HEK293 (cell line): Measurements from ENCODE around the gene HPCA.

Experiments
- BCL11A ChIP-seq: fragments of 450-650 bp; formaldehyde crosslinking; IDR thresholded peaks from 2 replicates; pipeline ENCODE4 v1.5.1; 2016; ENCODE audit warnings: low read depth, missing biosample characterization, missing genetic modification characterization
- BCL11B ChIP-seq: fragments of 450-650 bp; formaldehyde crosslinking; IDR thresholded peaks from 2 replicates; pipeline ENCODE4 v1.5.1; 2016; ENCODE audit warnings: low read depth, missing biosample characterization, missing genetic modification characterization
- GLI4 ChIP-seq: fragments of 450-650 bp; formaldehyde crosslinking; IDR thresholded peaks from 2 replicates; pipeline ENCODE4 v1.5.1; 2016; ENCODE audit warnings: missing biosample characterization, missing genetic modification characterization
- IKZF3 ChIP-seq: fragments of 450-650 bp; IDR thresholded peaks from 2 replicates; pipeline ENCODE4 v1.5.0; 2018; ENCODE audit warnings: missing biosample characterization, mild to moderate bottlenecking, missing genetic modification characterization, moderate library complexity
- KLF1 ChIP-seq: fragments of 450-650 bp; formaldehyde crosslinking; IDR thresholded peaks from 2 replicates; pipeline ENCODE4 v1.5.1; 2016; ENCODE audit warnings: missing biosample characterization, missing genetic modification characterization
- KLF8 ChIP-seq: fragments of 450-650 bp; formaldehyde crosslinking; IDR thresholded peaks from 2 replicates; pipeline ENCODE4 v1.5.1; 2016; ENCODE audit warnings: missing biosample characterization, missing genetic modification characterization
- PRDM1 ChIP-seq: fragments of 450-650 bp; formaldehyde crosslinking; IDR thresholded peaks from 2 replicates; pipeline ENCODE4; 2016; ENCODE audit warnings: missing biosample characterization, missing genetic modification characterization
- ZBTB17 ChIP-seq: fragments of 450-650 bp; formaldehyde crosslinking; IDR thresholded peaks from 2 replicates; pipeline ENCODE4 v1.5.1; 2016; ENCODE audit warnings: missing biosample characterization, missing genetic modification characterization
- ZBTB48 ChIP-seq: fragments of 450-650 bp; formaldehyde crosslinking; IDR thresholded peaks from 2 replicates; pipeline ENCODE4 v1.5.1; 2016; ENCODE audit warnings: missing biosample characterization, missing genetic modification characterization
- ZEB2 ChIP-seq: fragments of 450-650 bp; formaldehyde crosslinking; IDR thresholded peaks from 2 replicates; pipeline ENCODE4 v1.5.1; 2016; ENCODE audit warnings: missing biosample characterization, missing genetic modification characterization
- ZNF114 ChIP-seq: fragments of 450-650 bp; formaldehyde crosslinking; IDR thresholded peaks from 2 replicates; pipeline ENCODE4 v1.5.0; 2017; ENCODE audit warnings: missing biosample characterization, missing genetic modification characterization
- ZNF140 ChIP-seq: fragments of 450-650 bp; formaldehyde crosslinking; IDR thresholded peaks from 2 replicates; pipeline ENCODE4 v1.5.1; 2016; ENCODE audit warnings: missing biosample characterization, missing genetic modification characterization
- ZNF202 ChIP-seq: fragments of 450-650 bp; formaldehyde crosslinking; IDR thresholded peaks from 2 replicates; pipeline ENCODE4 v1.5.1; 2016; ENCODE audit warnings: missing biosample characterization, missing genetic modification characterization, borderline replicate concordance
- ZNF211 ChIP-seq: fragments of 450-650 bp; formaldehyde crosslinking; IDR thresholded peaks from 2 replicates; pipeline ENCODE4 v1.5.1; 2016; ENCODE audit warnings: low read depth, missing biosample characterization, missing genetic modification characterization
- ZNF335 ChIP-seq: fragments of 450-650 bp; formaldehyde crosslinking; conservative IDR thresholded peaks from 2 replicates; pipeline ENCODE4 v1.5.1; 2016; ENCODE audit warnings: missing biosample characterization, missing genetic modification characterization
- ZNF394 ChIP-seq: fragments of 450-650 bp; formaldehyde crosslinking; IDR thresholded peaks from 2 replicates; pipeline ENCODE4 v1.5.1; 2016; ENCODE audit warnings: missing biosample characterization, missing genetic modification characterization, mild to moderate bottlenecking, moderate library complexity, borderline replicate concordance
- ZNF561 ChIP-seq: fragments of 450-650 bp; IDR thresholded peaks from 2 replicates; pipeline ENCODE4 v1.5.1; 2018; ENCODE audit warnings: missing biosample characterization, missing genetic modification characterization, borderline replicate concordance
- ZNF654 ChIP-seq: fragments of 450-650 bp; formaldehyde crosslinking; IDR thresholded peaks from 2 replicates; pipeline ENCODE4 v1.5.1; 2016; ENCODE audit warnings: low read depth, missing biosample characterization, missing genetic modification characterization
- ZNF664 ChIP-seq: fragments of 450-650 bp; formaldehyde crosslinking; IDR thresholded peaks from 2 replicates; pipeline ENCODE4 v1.5.1; 2016; ENCODE audit warnings: missing biosample characterization, missing genetic modification characterization
- ZNF792 ChIP-seq: fragments of 450-650 bp; formaldehyde crosslinking; IDR thresholded peaks from 2 replicates; pipeline ENCODE4 v1.5.1; 2016; ENCODE audit warnings: missing biosample characterization, missing genetic modification characterization
- TF ChIP-seq, protein P1 (sequence below): fragments of 450-650 bp; formaldehyde crosslinking; IDR thresholded peaks from 2 replicates; pipeline ENCODE4 v1.5.1; 2016; ENCODE audit warnings: missing biosample characterization, missing genetic modification characterization, low read depth
- TF ChIP-seq, protein P2 (sequence below): fragments of 450-650 bp; formaldehyde crosslinking; IDR thresholded peaks from 2 replicates; pipeline ENCODE4 v1.5.1; 2016; ENCODE audit warnings: missing biosample characterization, missing genetic modification characterization, borderline replicate concordance
- TF ChIP-seq, protein P3 (sequence below): fragments of 450-650 bp; formaldehyde crosslinking; IDR thresholded peaks from 2 replicates; pipeline ENCODE4 v1.5.1; 2016; ENCODE audit warnings: missing biosample characterization, missing genetic modification characterization
- TF ChIP-seq, protein P4 (sequence below): fragments of 450-650 bp; formaldehyde crosslinking; IDR thresholded peaks from 2 replicates; pipeline ENCODE4 v1.5.1; 2016; ENCODE audit warnings: missing biosample characterization, missing genetic modification characterization

HPCA gene

DNA sequence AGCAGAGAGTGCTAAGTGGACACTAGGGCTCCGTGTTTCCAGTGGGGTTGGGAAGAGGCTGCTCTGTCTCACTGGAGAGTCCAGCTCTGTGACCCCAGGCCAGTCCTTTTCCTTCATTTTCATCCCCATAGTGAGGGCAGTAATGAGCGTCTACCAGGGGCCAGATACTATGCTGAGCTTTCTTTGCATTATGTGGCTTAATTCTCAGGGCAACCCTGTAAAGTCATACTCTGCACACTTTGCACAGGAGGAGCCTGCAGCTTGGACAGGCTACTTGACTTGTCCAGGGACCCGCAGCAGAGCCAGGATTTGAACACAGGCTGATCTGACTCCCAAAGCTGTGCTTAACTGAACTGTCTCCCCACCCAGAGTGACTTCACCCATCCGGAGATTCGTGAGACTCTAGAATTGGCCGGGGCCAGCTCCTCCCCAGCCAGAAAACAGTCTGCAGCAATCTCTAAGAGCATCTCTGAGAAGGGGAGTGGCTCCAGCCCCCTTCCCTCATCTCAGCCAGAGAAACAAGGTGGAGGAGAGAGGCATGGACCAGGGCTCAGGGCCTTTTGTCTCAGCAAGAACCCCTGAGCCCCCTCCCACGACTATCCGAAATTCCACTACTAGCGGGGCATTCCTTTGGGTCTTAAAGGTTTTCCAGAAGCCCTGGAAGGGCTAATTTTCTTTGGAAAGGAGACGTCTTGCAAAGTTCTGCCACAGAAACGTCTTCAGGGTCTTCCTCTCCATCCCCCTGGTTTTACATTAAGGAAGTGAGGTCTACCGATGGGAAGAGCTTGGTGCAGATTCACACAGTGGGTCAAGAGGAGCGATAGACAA, 14.7 kb upstream of the HPCA start (continued):
- TF ChIP-seq, protein P1, sequence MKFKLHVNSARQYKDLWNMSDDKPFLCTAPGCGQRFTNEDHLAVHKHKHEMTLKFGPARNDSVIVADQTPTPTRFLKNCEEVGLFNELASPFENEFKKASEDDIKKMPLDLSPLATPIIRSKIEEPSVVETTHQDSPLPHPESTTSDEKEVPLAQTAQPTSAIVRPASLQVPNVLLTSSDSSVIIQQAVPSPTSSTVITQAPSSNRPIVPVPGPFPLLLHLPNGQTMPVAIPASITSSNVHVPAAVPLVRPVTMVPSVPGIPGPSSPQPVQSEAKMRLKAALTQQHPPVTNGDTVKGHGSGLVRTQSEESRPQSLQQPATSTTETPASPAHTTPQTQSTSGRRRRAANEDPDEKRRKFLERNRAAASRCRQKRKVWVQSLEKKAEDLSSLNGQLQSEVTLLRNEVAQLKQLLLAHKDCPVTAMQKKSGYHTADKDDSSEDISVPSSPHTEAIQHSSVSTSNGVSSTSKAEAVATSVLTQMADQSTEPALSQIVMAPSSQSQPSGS = no peak
- no peak for TF ChIP-seq BCL11B (tag by site-specific recombination)
- TF ChIP-seq ZNF394 (tag by site-specific recombination) = 0 out of 2 replicates have a peak, but pooled peaks have one; percentile 19
- no peak for TF ChIP-seq ZNF202
- TF ChIP-seq BCL11A (tag by site-specific recombination) = 0 out of 2 replicates have a peak, but pooled peaks have one; percentile 39
- TF ChIP-seq ZNF792 = no peak
- TF ChIP-seq ZNF664 (tag by site-specific recombination) = no peak
- TF ChIP-seq ZNF211 (tag by site-specific recombination) = no peak
- TF ChIP-seq ZNF114 = no peak
- no peak for TF ChIP-seq ZNF654
- no peak for TF ChIP-seq ZNF561 (tag by site-specific recombination)
- TF ChIP-seq ZBTB48 = no peak
- TF ChIP-seq KLF8 (tag by site-specific recombination) = no peak
- TF ChIP-seq ZBTB17 (tag by site-specific recombination) = peak; percentile 36; the same call in 1 of the 2 replicates
- no peak for TF ChIP-seq GLI4 (tag by site-specific recombination)
- TF ChIP-seq ZEB2 (tag by site-specific recombination) = no peak
- TF ChIP-seq ZNF335 = peak; percentile 13; the same call in 1 of the 2 replicates
- no peak for TF ChIP-seq IKZF3 (tag by site-specific recombination)
- TF ChIP-seq, protein P2, sequence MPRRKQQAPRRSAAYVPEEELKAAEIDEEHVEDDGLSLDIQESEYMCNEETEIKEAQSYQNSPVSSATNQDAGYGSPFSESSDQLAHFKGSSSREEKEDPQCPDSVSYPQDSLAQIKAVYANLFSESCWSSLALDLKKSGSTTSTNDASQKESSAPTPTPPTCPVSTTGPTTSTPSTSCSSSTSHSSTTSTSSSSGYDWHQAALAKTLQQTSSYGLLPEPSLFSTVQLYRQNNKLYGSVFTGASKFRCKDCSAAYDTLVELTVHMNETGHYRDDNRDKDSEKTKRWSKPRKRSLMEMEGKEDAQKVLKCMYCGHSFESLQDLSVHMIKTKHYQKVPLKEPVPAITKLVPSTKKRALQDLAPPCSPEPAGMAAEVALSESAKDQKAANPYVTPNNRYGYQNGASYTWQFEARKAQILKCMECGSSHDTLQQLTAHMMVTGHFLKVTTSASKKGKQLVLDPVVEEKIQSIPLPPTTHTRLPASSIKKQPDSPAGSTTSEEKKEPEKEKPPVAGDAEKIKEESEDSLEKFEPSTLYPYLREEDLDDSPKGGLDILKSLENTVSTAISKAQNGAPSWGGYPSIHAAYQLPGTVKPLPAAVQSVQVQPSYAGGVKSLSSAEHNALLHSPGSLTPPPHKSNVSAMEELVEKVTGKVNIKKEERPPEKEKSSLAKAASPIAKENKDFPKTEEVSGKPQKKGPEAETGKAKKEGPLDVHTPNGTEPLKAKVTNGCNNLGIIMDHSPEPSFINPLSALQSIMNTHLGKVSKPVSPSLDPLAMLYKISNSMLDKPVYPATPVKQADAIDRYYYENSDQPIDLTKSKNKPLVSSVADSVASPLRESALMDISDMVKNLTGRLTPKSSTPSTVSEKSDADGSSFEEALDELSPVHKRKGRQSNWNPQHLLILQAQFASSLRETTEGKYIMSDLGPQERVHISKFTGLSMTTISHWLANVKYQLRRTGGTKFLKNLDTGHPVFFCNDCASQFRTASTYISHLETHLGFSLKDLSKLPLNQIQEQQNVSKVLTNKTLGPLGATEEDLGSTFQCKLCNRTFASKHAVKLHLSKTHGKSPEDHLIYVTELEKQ (tag by site-specific recombination) = no peak
- TF ChIP-seq, protein P3, sequence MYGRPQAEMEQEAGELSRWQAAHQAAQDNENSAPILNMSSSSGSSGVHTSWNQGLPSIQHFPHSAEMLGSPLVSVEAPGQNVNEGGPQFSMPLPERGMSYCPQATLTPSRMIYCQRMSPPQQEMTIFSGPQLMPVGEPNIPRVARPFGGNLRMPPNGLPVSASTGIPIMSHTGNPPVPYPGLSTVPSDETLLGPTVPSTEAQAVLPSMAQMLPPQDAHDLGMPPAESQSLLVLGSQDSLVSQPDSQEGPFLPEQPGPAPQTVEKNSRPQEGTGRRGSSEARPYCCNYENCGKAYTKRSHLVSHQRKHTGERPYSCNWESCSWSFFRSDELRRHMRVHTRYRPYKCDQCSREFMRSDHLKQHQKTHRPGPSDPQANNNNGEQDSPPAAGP (tag by site-specific recombination) = no peak
- no peak for TF ChIP-seq PRDM1 (tag by site-specific recombination)
- no peak for TF ChIP-seq ZNF140
- no peak for TF ChIP-seq KLF1 (tag by site-specific recombination)
- TF ChIP-seq, protein P4, sequence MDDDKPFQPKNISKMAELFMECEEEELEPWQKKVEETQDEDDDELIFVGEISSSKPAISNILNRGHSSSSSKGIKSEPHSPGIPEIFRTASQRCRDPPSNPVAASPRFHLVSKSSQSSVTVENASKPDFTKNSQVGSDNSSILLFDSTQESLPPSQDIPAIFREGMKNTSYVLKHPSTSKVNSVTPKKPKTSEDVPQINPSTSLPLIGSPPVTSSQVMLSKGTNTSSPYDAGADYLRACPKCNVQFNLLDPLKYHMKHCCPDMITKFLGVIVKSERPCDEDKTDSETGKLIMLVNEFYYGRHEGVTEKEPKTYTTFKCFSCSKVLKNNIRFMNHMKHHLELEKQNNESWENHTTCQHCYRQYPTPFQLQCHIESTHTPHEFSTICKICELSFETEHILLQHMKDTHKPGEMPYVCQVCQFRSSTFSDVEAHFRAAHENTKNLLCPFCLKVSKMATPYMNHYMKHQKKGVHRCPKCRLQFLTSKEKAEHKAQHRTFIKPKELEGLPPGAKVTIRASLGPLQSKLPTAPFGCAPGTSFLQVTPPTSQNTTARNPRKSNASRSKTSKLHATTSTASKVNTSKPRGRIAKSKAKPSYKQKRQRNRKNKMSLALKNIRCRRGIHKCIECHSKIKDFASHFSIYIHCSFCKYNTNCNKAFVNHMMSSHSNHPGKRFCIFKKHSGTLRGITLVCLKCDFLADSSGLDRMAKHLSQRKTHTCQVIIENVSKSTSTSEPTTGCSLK (tag by site-specific recombination) = no peak
